GM23338 (cell line): ENCODE data around the gene RNF157. TPM values are rescaled to one million over a fixed set of nuclear protein-coding genes. Genes with fewer than 3 reads are reported as not detected.
"Not testable (repeated sequence)": the region's sequence is repeated elsewhere in the genome, so short reads cannot be mapped to it uniquely, and the experiment has no call there.

Source experiments
- ATAC-seq: fragments of 200-7000 bp; cut with Tn5 transposase; 3 replicates; pipeline ENCODE4 v1.9.1; 2020
- DNase-seq: peaks from one replicate; pipeline ENCODE4 v3.0.0-alpha.2; 2015; ENCODE audit warnings: low spot score
- H2AFZ ChIP-seq: fragments of 200-600 bp; sonication (generic); 2 replicates; pipeline ENCODE4 v1.8.0; 2016; ENCODE audit warnings: antibody characterized with exemption, mild to moderate bottlenecking, moderate library complexity
- H3F3A ChIP-seq: fragments of 200-600 bp; sonication (generic); replicated peaks from 2 replicates; pipeline ENCODE4 v1.8.0; 2017; ENCODE audit warnings: antibody characterized with exemption, mixed run types, low read depth
- H3K27ac ChIP-seq: fragments of 200-600 bp; sonication (generic); 2 replicates; pipeline ENCODE4 v1.6.1; 2016; ENCODE audit warnings: low read depth
- H3K27me3 ChIP-seq: fragments of 200-600 bp; sonication (generic); 2 replicates; pipeline ENCODE4 v1.8.0; 2016; ENCODE audit warnings: mild to moderate bottlenecking, mixed run types, moderate library complexity; ENCODE audit not compliant: insufficient read depth
- H3K36me3 ChIP-seq: fragments of 200-600 bp; sonication (generic); 2 replicates; pipeline ENCODE4 v1.8.0; 2016; ENCODE audit warnings: mild to moderate bottlenecking; ENCODE audit not compliant: insufficient read depth
- H3K4me1 ChIP-seq: fragments of 200-600 bp; sonication (generic); 2 replicates; pipeline ENCODE4 v1.8.0; 2016; ENCODE audit warnings: mild to moderate bottlenecking, moderate library complexity; ENCODE audit not compliant: insufficient read depth
- H3K4me2 ChIP-seq: fragments of 200-600 bp; sonication (generic); 2 replicates; pipeline ENCODE4 v1.7.1; 2017; ENCODE audit warnings: mixed run types
- H3K4me3 ChIP-seq: fragments of 200-600 bp; sonication (generic); 2 replicates; pipeline ENCODE4 v1.6.1; 2016; ENCODE audit warnings: mixed run types
- H3K79me2 ChIP-seq: fragments of 200-600 bp; sonication (generic); replicated peaks from 2 replicates; pipeline ENCODE4 v1.8.0; 2017; ENCODE audit warnings: mild to moderate bottlenecking; ENCODE audit not compliant: insufficient read depth
- H3K9me2 ChIP-seq: fragments of 200-600 bp; sonication (generic); 2 replicates; pipeline ENCODE4 v1.8.0; 2017; ENCODE audit not compliant: insufficient read depth
- H4K20me1 ChIP-seq: fragments of 200-600 bp; sonication (generic); replicated peaks from 2 replicates; pipeline ENCODE4 v1.8.0; 2017; ENCODE audit warnings: mild to moderate bottlenecking; ENCODE audit not compliant: insufficient read depth
- H3K27ac Mint-ChIP-seq: 2 replicates; pipeline ENCODE4 v1.8.0; 2020; ENCODE audit warnings: inconsistent platforms, mild to moderate bottlenecking, moderate library complexity, mixed read lengths
- H3K27me3 Mint-ChIP-seq: 3 replicates; pipeline ENCODE4 v1.8.0; 2022; ENCODE audit warnings: low read depth, mild to moderate bottlenecking, moderate library complexity, mixed read lengths, inconsistent platforms; ENCODE audit not compliant: insufficient read depth, poor library complexity
- H3K36me3 Mint-ChIP-seq: 3 replicates; pipeline ENCODE4 v1.8.0; 2021; ENCODE audit warnings: low read depth, mild to moderate bottlenecking, inconsistent platforms, moderate library complexity, mixed read lengths
- H3K4me1 Mint-ChIP-seq: 3 replicates; pipeline ENCODE4 v1.8.0; 2020; ENCODE audit warnings: mild to moderate bottlenecking, inconsistent platforms, mixed read lengths
- H3K4me3 Mint-ChIP-seq: 3 replicates; pipeline ENCODE4 v1.8.0; 2021; ENCODE audit warnings: moderate library complexity, mild to moderate bottlenecking, inconsistent platforms, mixed read lengths
- H3K9me3 Mint-ChIP-seq: 3 replicates; pipeline ENCODE4 v1.8.0; 2020; ENCODE audit warnings: moderate library complexity, mild to moderate bottlenecking, inconsistent platforms, mixed read lengths
- CREB1 ChIP-seq: fragments of 250-450 bp; sonication (Bioruptor Pico); IDR thresholded peaks from 2 replicates; pipeline ENCODE4 v1.5.0; 2020; ENCODE audit warnings: low read depth, mild to moderate bottlenecking, moderate library complexity
- EZH2phosphoT487 ChIP-seq: fragments of 200-600 bp; sonication (generic); IDR thresholded peaks from one replicate; pipeline ENCODE4 v1.8.1; 2018; ENCODE audit warnings: antibody characterized with exemption; ENCODE audit not compliant: unreplicated experiment
- NANOG ChIP-seq: IDR thresholded peaks from 2 replicates; pipeline ENCODE4 v1.6.1; 2016; ENCODE audit warnings: antibody characterized with exemption, borderline replicate concordance
- POLR2AphosphoS5 ChIP-seq: IDR thresholded peaks from 2 replicates; pipeline ENCODE4 v1.6.1; 2016; ENCODE audit warnings: antibody characterized with exemption, low read depth
- ZNF114 ChIP-seq: fragments of 250-450 bp; sonication (Bioruptor Pico); IDR thresholded peaks from 2 replicates; pipeline ENCODE4 v1.5.0; 2020; ENCODE audit warnings: mild to moderate bottlenecking, moderate library complexity
- ZNF331 ChIP-seq: fragments of 250-450 bp; sonication (Bioruptor Pico); IDR thresholded peaks from 2 replicates; pipeline ENCODE4 v1.5.0; 2020; ENCODE audit warnings: low read depth, mild to moderate bottlenecking, moderate library complexity
- polyA plus RNA-seq: library from polyadenylated mRNA; unstranded; fragments of >200 nt; fragmentation: Nextera tagmentation; extraction: Ambion mirVana; gene quantifications from 2 replicates; pipeline ENCODE4 v1.2.1, GENCODE V29; 2016
- total RNA-seq: library from RNA; depleted of rRNA; stranded (reverse); fragments of >200 nt; shearing (Covaris generic); gene quantifications from 2 replicates; pipeline ENCODE4 v1.2.3, GENCODE V29; 2014
- TF ChIP-seq, protein P1 (sequence below): fragments of 250-450 bp; sonication (Bioruptor Pico); IDR thresholded peaks from 2 replicates; pipeline ENCODE4 v1.5.0; 2020; ENCODE audit warnings: mild to moderate bottlenecking, moderate library complexity
- TF ChIP-seq, protein P2 (sequence below), 2 experiments: fragments of 200-600 bp in 1 of 2; sonication (generic) in 1 of 2; conservative IDR thresholded peaks; 2 replicates each; pipeline versions ENCODE4 v1.5.1 to v1.6.1; 2016 to 2017; ENCODE audit warnings: antibody characterized with exemption in 2 of 2, low read depth in 2 of 2, mild to moderate bottlenecking in 2 of 2, moderate library complexity in 1 of 2

RNF157 gene
- total and polyA plus RNA-seq, 2 experiments from 2014 or later = 7.8 to 11.7 TPM

DNA sequence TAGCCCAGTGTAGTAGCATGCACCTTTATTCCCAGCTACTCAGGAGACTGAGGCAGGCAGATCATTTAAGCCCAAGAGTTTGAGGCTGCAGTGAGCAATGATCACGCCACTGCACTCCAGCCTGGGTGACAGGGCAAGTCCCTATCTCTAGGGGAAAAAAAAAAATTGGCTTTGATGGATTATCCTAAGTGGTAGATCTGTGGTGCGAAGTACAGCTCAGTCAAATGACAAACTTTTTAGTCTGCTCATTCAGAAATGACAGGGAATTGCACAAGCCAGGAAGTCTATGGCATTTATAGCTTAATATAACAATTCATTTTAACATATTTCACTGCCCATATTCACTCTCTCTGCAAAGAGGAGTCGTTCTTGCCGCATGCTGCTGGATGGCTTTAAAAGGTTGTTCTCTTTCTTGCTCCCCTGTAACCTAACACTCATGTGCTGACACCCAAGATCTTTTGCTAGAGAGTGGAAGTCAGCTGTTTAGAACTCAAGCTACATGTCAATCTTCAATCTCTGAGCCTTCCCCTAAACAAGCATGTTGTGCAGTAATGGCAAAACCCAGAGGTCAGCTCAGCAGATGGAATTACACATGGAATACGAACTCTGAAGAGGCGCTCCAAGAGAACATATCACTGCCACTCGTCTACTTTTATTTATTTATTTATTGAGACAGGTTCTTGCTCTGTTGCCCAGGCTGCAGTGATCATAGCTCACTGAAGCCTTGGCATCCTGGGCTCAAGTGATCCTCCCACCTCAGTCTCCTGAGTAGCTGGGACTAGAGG, 32.8 kb downstream of the RNF157 start (continued):
- TF ChIP-seq, protein P1, sequence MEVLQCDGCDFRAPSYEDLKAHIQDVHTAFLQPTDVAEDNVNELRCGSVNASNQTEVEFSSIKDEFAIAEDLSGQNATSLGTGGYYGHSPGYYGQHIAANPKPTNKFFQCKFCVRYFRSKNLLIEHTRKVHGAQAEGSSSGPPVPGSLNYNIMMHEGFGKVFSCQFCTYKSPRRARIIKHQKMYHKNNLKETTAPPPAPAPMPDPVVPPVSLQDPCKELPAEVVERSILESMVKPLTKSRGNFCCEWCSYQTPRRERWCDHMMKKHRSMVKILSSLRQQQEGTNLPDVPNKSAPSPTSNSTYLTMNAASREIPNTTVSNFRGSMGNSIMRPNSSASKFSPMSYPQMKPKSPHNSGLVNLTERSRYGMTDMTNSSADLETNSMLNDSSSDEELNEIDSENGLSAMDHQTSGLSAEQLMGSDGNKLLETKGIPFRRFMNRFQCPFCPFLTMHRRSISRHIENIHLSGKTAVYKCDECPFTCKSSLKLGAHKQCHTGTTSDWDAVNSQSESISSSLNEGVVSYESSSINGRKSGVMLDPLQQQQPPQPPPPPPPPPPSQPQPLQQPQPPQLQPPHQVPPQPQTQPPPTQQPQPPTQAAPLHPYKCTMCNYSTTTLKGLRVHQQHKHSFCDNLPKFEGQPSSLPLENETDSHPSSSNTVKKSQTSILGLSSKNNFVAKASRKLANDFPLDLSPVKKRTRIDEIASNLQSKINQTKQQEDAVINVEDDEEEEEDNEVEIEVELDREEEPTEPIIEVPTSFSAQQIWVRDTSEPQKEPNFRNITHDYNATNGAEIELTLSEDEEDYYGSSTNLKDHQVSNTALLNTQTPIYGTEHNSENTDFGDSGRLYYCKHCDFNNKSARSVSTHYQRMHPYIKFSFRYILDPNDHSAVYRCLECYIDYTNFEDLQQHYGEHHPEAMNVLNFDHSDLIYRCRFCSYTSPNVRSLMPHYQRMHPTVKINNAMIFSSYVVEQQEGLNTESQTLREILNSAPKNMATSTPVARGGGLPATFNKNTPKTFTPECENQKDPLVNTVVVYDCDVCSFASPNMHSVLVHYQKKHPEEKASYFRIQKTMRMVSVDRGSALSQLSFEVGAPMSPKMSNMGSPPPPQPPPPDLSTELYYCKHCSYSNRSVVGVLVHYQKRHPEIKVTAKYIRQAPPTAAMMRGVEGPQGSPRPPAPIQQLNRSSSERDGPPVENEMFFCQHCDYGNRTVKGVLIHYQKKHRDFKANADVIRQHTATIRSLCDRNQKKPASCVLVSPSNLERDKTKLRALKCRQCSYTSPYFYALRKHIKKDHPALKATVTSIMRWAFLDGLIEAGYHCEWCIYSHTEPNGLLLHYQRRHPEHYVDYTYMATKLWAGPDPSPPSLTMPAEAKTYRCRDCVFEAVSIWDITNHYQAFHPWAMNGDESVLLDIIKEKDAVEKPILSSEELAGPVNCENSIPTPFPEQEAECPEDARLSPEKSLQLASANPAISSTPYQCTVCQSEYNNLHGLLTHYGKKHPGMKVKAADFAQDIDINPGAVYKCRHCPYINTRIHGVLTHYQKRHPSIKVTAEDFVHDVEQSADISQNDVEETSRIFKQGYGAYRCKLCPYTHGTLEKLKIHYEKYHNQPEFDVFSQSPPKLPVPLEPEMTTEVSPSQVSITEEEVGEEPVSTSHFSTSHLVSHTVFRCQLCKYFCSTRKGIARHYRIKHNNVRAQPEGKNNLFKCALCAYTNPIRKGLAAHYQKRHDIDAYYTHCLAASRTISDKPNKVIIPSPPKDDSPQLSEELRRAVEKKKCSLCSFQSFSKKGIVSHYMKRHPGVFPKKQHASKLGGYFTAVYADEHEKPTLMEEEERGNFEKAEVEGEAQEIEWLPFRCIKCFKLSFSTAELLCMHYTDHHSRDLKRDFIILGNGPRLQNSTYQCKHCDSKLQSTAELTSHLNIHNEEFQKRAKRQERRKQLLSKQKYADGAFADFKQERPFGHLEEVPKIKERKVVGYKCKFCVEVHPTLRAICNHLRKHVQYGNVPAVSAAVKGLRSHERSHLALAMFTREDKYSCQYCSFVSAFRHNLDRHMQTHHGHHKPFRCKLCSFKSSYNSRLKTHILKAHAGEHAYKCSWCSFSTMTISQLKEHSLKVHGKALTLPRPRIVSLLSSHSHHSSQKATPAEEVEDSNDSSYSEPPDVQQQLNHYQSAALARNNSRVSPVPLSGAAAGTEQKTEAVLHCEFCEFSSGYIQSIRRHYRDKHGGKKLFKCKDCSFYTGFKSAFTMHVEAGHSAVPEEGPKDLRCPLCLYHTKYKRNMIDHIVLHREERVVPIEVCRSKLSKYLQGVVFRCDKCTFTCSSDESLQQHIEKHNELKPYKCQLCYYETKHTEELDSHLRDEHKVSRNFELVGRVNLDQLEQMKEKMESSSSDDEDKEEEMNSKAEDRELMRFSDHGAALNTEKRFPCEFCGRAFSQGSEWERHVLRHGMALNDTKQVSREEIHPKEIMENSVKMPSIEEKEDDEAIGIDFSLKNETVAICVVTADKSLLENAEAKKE (CRISPR knock-in tag) = no peak
- TF ChIP-seq CREB1 (CRISPR knock-in tag) (no peak), POLR2AphosphoS5 (no peak), ZNF114 (no peak), ZNF331 (no peak), NANOG (no peak), EZH2phosphoT487 (no peak)
- TF ChIP-seq, protein P2, sequence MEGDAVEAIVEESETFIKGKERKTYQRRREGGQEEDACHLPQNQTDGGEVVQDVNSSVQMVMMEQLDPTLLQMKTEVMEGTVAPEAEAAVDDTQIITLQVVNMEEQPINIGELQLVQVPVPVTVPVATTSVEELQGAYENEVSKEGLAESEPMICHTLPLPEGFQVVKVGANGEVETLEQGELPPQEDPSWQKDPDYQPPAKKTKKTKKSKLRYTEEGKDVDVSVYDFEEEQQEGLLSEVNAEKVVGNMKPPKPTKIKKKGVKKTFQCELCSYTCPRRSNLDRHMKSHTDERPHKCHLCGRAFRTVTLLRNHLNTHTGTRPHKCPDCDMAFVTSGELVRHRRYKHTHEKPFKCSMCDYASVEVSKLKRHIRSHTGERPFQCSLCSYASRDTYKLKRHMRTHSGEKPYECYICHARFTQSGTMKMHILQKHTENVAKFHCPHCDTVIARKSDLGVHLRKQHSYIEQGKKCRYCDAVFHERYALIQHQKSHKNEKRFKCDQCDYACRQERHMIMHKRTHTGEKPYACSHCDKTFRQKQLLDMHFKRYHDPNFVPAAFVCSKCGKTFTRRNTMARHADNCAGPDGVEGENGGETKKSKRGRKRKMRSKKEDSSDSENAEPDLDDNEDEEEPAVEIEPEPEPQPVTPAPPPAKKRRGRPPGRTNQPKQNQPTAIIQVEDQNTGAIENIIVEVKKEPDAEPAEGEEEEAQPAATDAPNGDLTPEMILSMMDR (conservative IDR thresholded peaks at IDR 0.05; ENCODE audit: low read depth in 2 of 2) = no peak

DNA sequence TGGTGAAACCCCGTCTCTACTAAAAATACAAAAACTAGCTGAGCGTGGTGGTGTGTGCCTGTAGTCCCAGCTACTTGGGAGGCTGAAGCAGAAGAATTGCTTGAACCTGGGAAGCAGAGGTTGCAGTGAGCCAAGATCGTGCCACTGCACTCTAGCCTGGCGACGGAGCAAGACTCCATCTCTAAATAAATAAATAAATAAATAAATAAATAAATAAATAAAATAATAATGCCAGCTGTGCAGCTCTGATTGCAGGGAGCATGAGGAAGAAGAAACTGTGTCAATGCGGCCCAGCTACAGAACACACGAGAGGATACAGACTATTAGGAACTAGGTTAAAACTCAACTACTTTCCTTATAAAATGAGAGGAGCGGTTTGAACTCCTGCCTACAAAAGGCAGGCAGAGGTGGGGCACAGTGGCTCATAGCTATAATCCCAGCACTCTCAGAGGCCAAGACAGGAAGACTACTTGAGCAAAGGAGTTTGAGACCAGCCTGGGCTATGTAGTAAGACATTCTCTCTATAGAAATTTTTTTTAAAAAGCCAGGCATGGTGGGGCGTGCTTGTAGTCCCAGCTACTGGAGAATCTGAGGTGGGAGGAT, 34.6 kb downstream of the RNF157 start:
- not testable (repeated sequence) for H3K9me2 ChIP-seq, H3K9me3 Mint-ChIP-seq, H3K36me3 ChIP-seq, H3K4me1 ChIP-seq, H3K4me3 ChIP-seq, H3K4me1 Mint-ChIP-seq, H3K36me3 Mint-ChIP-seq, H3K4me3 Mint-ChIP-seq, H3K27me3 Mint-ChIP-seq, H3K79me2 ChIP-seq, H3K4me2 ChIP-seq, DNase-seq, H3K27ac ChIP-seq, H4K20me1 ChIP-seq, H2AFZ ChIP-seq, H3F3A ChIP-seq, H3K27me3 ChIP-seq, H3K27ac Mint-ChIP-seq, ATAC-seq
